HepG2 (cell line): ENCODE data around the gene RAC2. TPM values are rescaled to one million over a fixed set of nuclear protein-coding genes. Genes with fewer than 3 reads are reported as not detected.
A peak's percentile ranks its signal among the peaks of the same experiment; 100 is the strongest.

Experiments used
- ATAC-seq: fragments of 200-7000 bp; cut with Tn5 transposase; 3 replicates; pipeline ENCODE4 v1.9.1; 2020; ENCODE audit warnings: mild to moderate bottlenecking, moderate library complexity
- BruUV-seq: library from RNA; stranded (reverse); fragments of 400-500 nt; replicated peaks from 2 replicates; lab custom pipeline; 2021; lab: Mats Ljungman, UMichigan
- CTCF ChIA-PET: fragments of 300-600 bp; formaldehyde crosslinking; extraction: SDS; loops from one replicate; lab custom pipeline; 2021; ENCODE audit warnings: low total read pairs, inconsistent platforms, low intra/inter-chr PET ratio; lab: Yijun Ruan, JAX
- POLR2A ChIA-PET: fragments of 350-600 bp; sonication (Branson Sonifier 250); formaldehyde crosslinking; loops from one replicate; lab custom pipeline; 2020; ENCODE audit warnings: antibody characterized with exemption, inconsistent platforms; lab: Yijun Ruan, JAX
- DNase-seq: peaks from one replicate; pipeline ENCODE4 v3.0.0-alpha.2; 2015; ENCODE audit warnings: low spot score
- FAIRE-seq: peaks from 3 replicates; lab custom pipeline; 2011; peaks lifted over from hg19 to GRCh38; lab: Jason Lieb, UNC
- H2AFZ ChIP-seq: one replicate; pipeline ENCODE4 v1.6.1; 2011; ENCODE audit warnings: low read length, inconsistent platforms
- H3K27ac ChIP-seq: fragments of 300-600 bp; 3 replicates; pipeline ENCODE4 v1.8.0; 2011; ENCODE audit warnings: mixed run types, mild to moderate bottlenecking, mixed read lengths, low read length, inconsistent platforms; ENCODE audit not compliant: insufficient read depth; ENCODE audit errors: extremely low read length
- H3K27me3 ChIP-seq, 2 experiments: fragments of 200-600 bp in 1 of 2; 2 replicates in 1 of 2; 3 replicates in 1 of 2; pipeline versions ENCODE4 v1.6.0 to v1.8.0; 2011; ENCODE audit warnings: low read length in 2 of 2, mild to moderate bottlenecking in 2 of 2, moderate library complexity in 2 of 2, inconsistent platforms in 1 of 2; ENCODE audit not compliant: insufficient read depth in 2 of 2, control insufficient read depth in 1 of 2
- H3K36me3 ChIP-seq, 2 experiments: fragments of 200-600 bp in 1 of 2; replicated peaks in 1 of 2; 2 replicates in 1 of 2; 3 replicates in 1 of 2; pipeline versions ENCODE4 v1.5.1 to v1.8.0; 2011; ENCODE audit warnings: low read length in 2 of 2, inconsistent platforms in 1 of 2; ENCODE audit not compliant: insufficient read depth in 2 of 2, control insufficient read depth in 1 of 2
- H3K4me1 ChIP-seq: 2 replicates; pipeline ENCODE4 v1.5.1; 2012; ENCODE audit warnings: low read length, inconsistent platforms; ENCODE audit not compliant: insufficient read depth
- H3K4me2 ChIP-seq: 2 replicates; pipeline ENCODE4 v1.6.0; 2011; ENCODE audit warnings: low read depth, low read length, inconsistent platforms
- H3K4me3 ChIP-seq, 3 experiments: fragments of 200-600 bp in 1 of 3; sonication (generic), shearing (Covaris generic) in 1 of 3; replicated peaks in 1 of 3; 2 replicates each; pipeline ENCODE4 v1.5.1; 2011 to 2016; ENCODE audit warnings: low read length in 3 of 3, inconsistent platforms in 2 of 3, low read depth in 2 of 3, mild to moderate bottlenecking in 2 of 3, control low read depth in 1 of 3, mixed read lengths in 1 of 3; ENCODE audit not compliant: insufficient read depth in 1 of 3
- H3K79me2 ChIP-seq: one replicate; pipeline ENCODE4 v1.6.1; 2011; ENCODE audit warnings: low read length, inconsistent platforms; ENCODE audit not compliant: insufficient read depth
- H3K9ac ChIP-seq: 2 replicates; pipeline ENCODE4 v1.6.0; 2011; ENCODE audit warnings: mild to moderate bottlenecking, low read depth, low read length, inconsistent platforms; ENCODE audit not compliant: insufficient read depth
- H3K9me3 ChIP-seq: 2 replicates; pipeline ENCODE4 v1.5.1; 2012; ENCODE audit warnings: mild to moderate bottlenecking, low read length
- H4K20me1 ChIP-seq: 2 replicates; pipeline ENCODE4 v1.6.0; 2011; ENCODE audit warnings: inconsistent platforms, mild to moderate bottlenecking, low read length, moderate library complexity; ENCODE audit not compliant: insufficient read depth
- CBX2 ChIP-seq, 2 experiments: fragments of 200-600 bp in 1 of 2; sonication (generic); formaldehyde crosslinking in 1 of 2; IDR thresholded peaks; 2 replicates each; pipeline versions ENCODE4 v1.7.0 to v1.8.1; 2018 to 2022; ENCODE audit warnings: low read depth in 2 of 2, low read length in 1 of 2, mild to moderate bottlenecking in 1 of 2, missing genetic modification reagents in 1 of 2
- CEBPG ChIP-seq: IDR thresholded peaks from 2 replicates; pipeline ENCODE4 v1.6.1; 2016
- GABPA ChIP-seq, 2 experiments: IDR thresholded peaks; 2 replicates each; pipeline ENCODE4 v1.6.1; 2011 to 2016; ENCODE audit warnings: low read depth in 2 of 2, low read length in 1 of 2, missing biosample characterization in 1 of 2, missing genetic modification characterization in 1 of 2
- KDM1A ChIP-seq: IDR thresholded peaks from 2 replicates; pipeline ENCODE4 v1.6.1; 2016; ENCODE audit warnings: missing compliant biosample characterization
- KDM5B ChIP-seq: sonication (generic); formaldehyde crosslinking; IDR thresholded peaks from 2 replicates; pipeline ENCODE4 v1.4.0; 2020; ENCODE audit warnings: missing genetic modification reagents, mild to moderate bottlenecking, borderline replicate concordance
- NFYB ChIP-seq: sonication (generic); formaldehyde crosslinking; IDR thresholded peaks from 2 replicates; pipeline ENCODE4 v1.4.0; 2020; ENCODE audit warnings: missing genetic modification reagents
- PCBP2 ChIP-seq: fragments of 200-400 bp; formaldehyde crosslinking; optimal IDR thresholded peaks from 2 replicates; pipeline ENCODE3; 2018; ENCODE audit warnings: low read length, low read depth; ENCODE audit not compliant: poor library complexity, severe bottlenecking
- PRPF4 ChIP-seq: fragments of 200-400 bp; formaldehyde crosslinking; IDR thresholded peaks from 2 replicates; pipeline ENCODE4 v1.6.1; 2016; ENCODE audit warnings: low read length, low read depth; ENCODE audit not compliant: poor library complexity, severe bottlenecking
- REXO4 ChIP-seq: sonication (generic); formaldehyde crosslinking; IDR thresholded peaks from 2 replicates; pipeline ENCODE4 v1.8.0; 2022; ENCODE audit warnings: missing genetic modification reagents, mild to moderate bottlenecking, borderline replicate concordance
- RXRB ChIP-seq: IDR thresholded peaks from 2 replicates; pipeline ENCODE4 v1.6.1; 2016; ENCODE audit warnings: borderline replicate concordance, missing genetic modification reagents, missing compliant biosample characterization
- ZFX ChIP-seq: sonication (generic); formaldehyde crosslinking; IDR thresholded peaks from 2 replicates; pipeline ENCODE4 v1.4.0; 2020; ENCODE audit warnings: mild to moderate bottlenecking, low read depth, missing genetic modification reagents, moderate library complexity
- ZNF17 ChIP-seq: sonication (generic); formaldehyde crosslinking; IDR thresholded peaks from 2 replicates; pipeline ENCODE4 v1.5.0; 2020; ENCODE audit warnings: mild to moderate bottlenecking, missing genetic modification reagents
- ZNF44 ChIP-seq: sonication (generic); formaldehyde crosslinking; IDR thresholded peaks from 2 replicates; pipeline ENCODE4 v1.5.1; 2020; ENCODE audit warnings: mild to moderate bottlenecking, missing genetic modification reagents
- ZNF652 ChIP-seq: IDR thresholded peaks from 2 replicates; pipeline ENCODE4 v1.6.1; 2016; ENCODE audit warnings: low read depth, borderline replicate concordance
- WGBS: methylation state at CpG from one replicate; pipeline ENCODE4 v1.1.6; 2017; ENCODE audit warnings: low lambda C conversion rate; 5-methylcytosine and 5-hydroxymethylcytosine counted together
- in situ Hi-C: cut with HindIII; loops from 2 replicates; pipeline ENCODE4 v1.10.0; 2017; ENCODE audit warnings: low pct_unique_long_range_greater_than_20kb; ENCODE audit not compliant: extremely low pct_ligation_motif_present
- intact Hi-C: fragments of 100-400 bp; cut with micrococcal nuclease; formaldehyde crosslinking; loops from one replicate; pipeline ENCODE4 v1.10.0; 2022; ENCODE audit not compliant: unreplicated experiment
- polyA plus RNA-seq, 8 experiments: library from polyadenylated mRNA; depleted of rRNA in 3 of 8; stranded (reverse) in 7 of 8; unstranded in 1 of 8; fragments of >200 nt; fragmentation: Illumina TruSeq in 4 of 8; extraction: Trizol in 4 of 8; gene quantifications; 2 replicates each; pipeline versions ENCODE4 v1.2.1 to v1.2.3, GENCODE V29; 2011 to 2016; ENCODE audit warnings: low read depth in 4 of 8, missing spikeins in 1 of 8, mixed read lengths in 1 of 8; ENCODE audit not compliant: insufficient read depth in 1 of 8
- total RNA-seq, 5 experiments: library from RNA; depleted of rRNA; stranded (reverse); fragments of >200 nt; fragmentation: Illumina TruSeq; extraction: Trizol; gene quantifications; 2 replicates each; pipeline ENCODE4 v1.2.3, GENCODE V29; 2016; ENCODE audit warnings: low read depth in 1 of 5
- TF ChIP-seq, protein P1 (sequence below): sonication (generic); formaldehyde crosslinking; IDR thresholded peaks from 2 replicates; pipeline ENCODE4 v1.8.1; 2023; ENCODE audit warnings: missing genetic modification reagents, mild to moderate bottlenecking, borderline replicate concordance
- TF ChIP-seq, protein P2 (sequence below): fragments of 450-650 bp; IDR thresholded peaks from 2 replicates; pipeline ENCODE4 v1.6.1; 2017

The RAC2 gene
- total and polyA plus RNA-seq, 2 of the 13 experiments (the other 11 are each of a cell fraction or from before 2014, with no cell fraction given): 0.73 TPM; not detected in 1

DNA sequence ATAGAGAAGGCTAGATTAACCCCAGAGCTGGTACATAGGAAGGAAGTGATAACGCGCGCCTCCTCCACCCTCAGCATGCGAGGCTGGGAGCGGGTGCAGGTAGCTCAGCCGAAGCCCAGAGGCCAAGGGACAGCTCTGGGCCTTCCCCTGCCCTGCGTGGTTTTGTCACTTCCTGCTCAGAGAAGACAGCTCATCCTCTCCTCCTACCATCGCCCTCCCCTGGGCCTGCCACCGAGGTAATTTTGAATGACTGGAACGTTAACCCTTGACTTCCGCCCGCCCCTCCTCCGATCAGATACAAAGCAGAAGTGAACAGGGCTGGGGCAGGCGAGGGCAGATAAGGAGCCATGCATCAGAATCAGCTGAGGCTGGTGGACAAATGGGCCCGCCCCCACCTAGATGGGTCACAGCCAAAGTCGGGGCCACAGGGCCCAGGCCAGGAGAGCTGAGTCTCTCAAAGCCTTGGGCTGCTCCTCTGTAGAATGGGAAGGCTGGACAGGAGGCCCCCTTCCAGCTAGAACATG, 1.6 kb downstream of the RAC2 start:
- Histone ChIP-seq H4K20me1 (peaks cover 2% of the 10 kb centered on the region; the same call in 1 of the 2 replicates), H3K27me3 (peaks cover 0 to 44% of the 10 kb centered on the region in 2 experiments; a peak in 3 of 5 replicates), H3K27ac (no peak overlapping the region), H2AFZ (no peak overlapping the region), H3K4me3 (no peak overlapping the region), H3K4me2 (no peak overlapping the region), H3K9me3 (no peaks in the 10 kb centered on the region), H3K79me2 (no peaks in the 10 kb centered on the region), H3K36me3 (no peaks in the 10 kb centered on the region), H3K4me1 (0 out of 2 replicates have a peak, but pooled peaks cover 5% of the 10 kb centered on the region), H3K9ac (no peak overlapping the region)
- in situ Hi-C loops: no loop called here
- ChIA-PET POLR2A (no interaction called here), CTCF (no interaction called here)
- 24% methylated on average over 14 of the region's 16 CpGs for WGBS
- TF ChIP-seq ZNF652: 0 out of 2 replicates have a peak, but pooled peaks have one; percentile 45
- TF ChIP-seq GABPA (IDR thresholded peaks at IDR 0.05; ENCODE audit: low read depth, low read length): no peak
- TF ChIP-seq GABPA (CRISPR knock-in tag; IDR thresholded peaks at IDR 0.05; ENCODE audit: low read depth): 0 out of 2 replicates have a peak, but pooled peaks have one; percentile 23
- TF ChIP-seq ZNF17 (CRISPR knock-in tag): no peak
- no peak for TF ChIP-seq CEBPG
- no peak for FAIRE-seq
- DNase-seq: no peak
- intact Hi-C loops: no loop called here
- no peak; the same call in 2 of the 3 replicates for ATAC-seq
- no TSS peak for BruUV-seq

DNA sequence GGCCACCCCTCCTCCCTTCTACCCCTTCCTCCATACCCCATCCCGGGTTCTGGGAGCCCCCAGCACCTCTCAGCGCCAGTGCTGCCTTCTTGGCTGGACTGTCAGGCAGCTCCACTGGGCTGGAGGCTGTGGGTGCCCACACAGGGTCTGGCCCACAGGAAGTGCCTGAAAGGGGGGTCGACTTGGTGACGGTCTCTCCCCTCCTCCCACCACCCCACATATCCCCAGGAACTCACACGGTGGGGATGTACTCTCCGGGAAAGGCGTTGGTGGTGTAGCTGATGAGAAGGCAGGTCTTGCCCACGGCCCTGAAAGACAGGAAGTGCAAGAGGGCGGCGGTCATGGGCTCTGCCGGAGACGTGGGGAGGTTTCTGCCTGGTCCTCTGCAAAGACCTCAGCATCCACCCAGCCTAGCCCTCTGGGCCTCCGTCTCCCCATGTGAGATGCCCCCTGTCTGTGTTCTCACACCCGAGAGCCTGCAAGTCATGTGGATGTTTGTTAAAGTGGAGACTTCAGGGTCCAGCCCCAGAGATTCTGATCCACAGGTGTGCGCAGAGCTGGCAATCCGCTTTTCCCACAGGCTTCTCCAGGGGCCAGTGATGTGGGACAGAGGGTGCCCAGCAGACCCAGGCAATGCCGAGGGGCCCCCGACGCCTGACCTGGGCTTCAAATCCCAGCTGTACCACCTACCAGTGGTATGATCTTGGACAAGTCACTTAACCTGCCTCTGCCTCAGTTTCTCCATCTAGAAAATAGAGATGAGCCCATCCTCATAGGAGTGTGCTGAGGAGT, 2.5 kb downstream of the RAC2 start:
- Histone ChIP-seq H3K79me2 (no peaks in the 10 kb centered on the region), H3K4me3 (no peak overlapping the region), H3K27ac (no peak overlapping the region), H2AFZ (no peak overlapping the region), H3K9ac (no peak overlapping the region), H4K20me1 (peaks cover 2% of the 10 kb centered on the region; the same call in 1 of the 2 replicates), H3K36me3 (no peaks in the 10 kb centered on the region), H3K9me3 (no peaks in the 10 kb centered on the region), H3K27me3 (peaks cover 0 to 47% of the 10 kb centered on the region in 2 experiments; a peak in 3 of 5 replicates), H3K4me1 (0 out of 2 replicates have a peak, but pooled peaks cover 5% of the 10 kb centered on the region), H3K4me2 (no peak overlapping the region)
- CTCF ChIA-PET: no interaction called here
- ATAC-seq: no peak
- intact Hi-C loops (no loop called here), in situ Hi-C loops (no loop called here)
- 44% methylated on average over 13 of the region's 19 CpGs for WGBS
- no peak for DNase-seq
- BruUV-seq: no TSS peak
- POLR2A ChIA-PET: no interaction called here
- no peak for FAIRE-seq
- TF ChIP-seq PRPF4: no peak
- no peak for TF ChIP-seq ZFX (CRISPR knock-in tag)
- no peak for TF ChIP-seq NFYB
- no peak for TF ChIP-seq CBX2 (IDR thresholded peaks at IDR 0.05; ENCODE audit: low read depth, low read length)
- TF ChIP-seq CBX2 (CRISPR knock-in tag; IDR thresholded peaks at IDR 0.05; ENCODE audit: low read depth): no peak
- TF ChIP-seq, protein P1, sequence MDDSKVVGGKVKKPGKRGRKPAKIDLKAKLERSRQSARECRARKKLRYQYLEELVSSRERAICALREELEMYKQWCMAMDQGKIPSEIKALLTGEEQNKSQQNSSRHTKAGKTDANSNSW: no peak
- no peak for TF ChIP-seq KDM1A
- TF ChIP-seq, protein P2, sequence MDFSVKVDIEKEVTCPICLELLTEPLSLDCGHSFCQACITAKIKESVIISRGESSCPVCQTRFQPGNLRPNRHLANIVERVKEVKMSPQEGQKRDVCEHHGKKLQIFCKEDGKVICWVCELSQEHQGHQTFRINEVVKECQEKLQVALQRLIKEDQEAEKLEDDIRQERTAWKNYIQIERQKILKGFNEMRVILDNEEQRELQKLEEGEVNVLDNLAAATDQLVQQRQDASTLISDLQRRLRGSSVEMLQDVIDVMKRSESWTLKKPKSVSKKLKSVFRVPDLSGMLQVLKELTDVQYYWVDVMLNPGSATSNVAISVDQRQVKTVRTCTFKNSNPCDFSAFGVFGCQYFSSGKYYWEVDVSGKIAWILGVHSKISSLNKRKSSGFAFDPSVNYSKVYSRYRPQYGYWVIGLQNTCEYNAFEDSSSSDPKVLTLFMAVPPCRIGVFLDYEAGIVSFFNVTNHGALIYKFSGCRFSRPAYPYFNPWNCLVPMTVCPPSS: no peak
- no peak for TF ChIP-seq RXRB (CRISPR knock-in tag)
- TF ChIP-seq ZNF44 (CRISPR knock-in tag): no peak
- TF ChIP-seq KDM5B (CRISPR knock-in tag): no peak
- TF ChIP-seq PCBP2: no peak
- no peak for TF ChIP-seq REXO4 (CRISPR knock-in tag)
